ENCODE data around the gene JAKMIP2. TPM values are rescaled to one million over a fixed set of nuclear protein-coding genes. Genes with fewer than 3 reads are reported as not detected.

Gene JAKMIP2
- total and polyA plus RNA-seq, 10 of the 15 experiments (the other 5 are each of a cell fraction or from before 2014, with no cell fraction given), result 0.51 to 1.8 (median 0.89) TPM

GRCh38 chr5:147610798-147611197 is 171.7 kb downstream of the JAKMIP2 start:
- Histone ChIP-seq H3K4me2 (ENCODE audit: control insufficient read depth, insufficient read depth) (no peak overlapping the region), H2AFZ (ENCODE audit: control insufficient read depth, low read depth, low read length) (no peak overlapping the region), H4K20me1 (ENCODE audit: control insufficient read depth, insufficient read depth) (no peaks in the 10 kb centered on the region), H3K36me3 (ENCODE audit: control insufficient read depth in 2 of 2, insufficient read depth in 2 of 2, low read length in 1 of 2) (no peaks in the 10 kb centered on the region), H3K79me2 (ENCODE audit: control insufficient read depth, insufficient read depth, low read length) (no peaks in the 10 kb centered on the region), H3K27me3 (replicated peaks in 1 of 2; ENCODE audit: control insufficient read depth in 2 of 2, insufficient read depth in 2 of 2, low read length in 1 of 2) (no peaks in the 10 kb centered on the region), H3K4me3 (no peak overlapping the region), H3K9me3 (replicated peaks; ENCODE audit: control insufficient read depth, insufficient read depth, low read length) (no peaks in the 10 kb centered on the region), H3K9ac (ENCODE audit: control insufficient read depth, insufficient read depth, low read length) (no peak overlapping the region), H3K27ac (ENCODE audit: control insufficient read depth, insufficient read depth) (no peak overlapping the region), H3K4me1 (ENCODE audit: control insufficient read depth, insufficient read depth, low read length) (no peaks in the 10 kb centered on the region)
- POLR2A ChIA-PET, result no interaction called here
- CTCF ChIA-PET, result no interaction called here
- RAD21 ChIA-PET (ENCODE audit: unreplicated experiment), result no interaction called here
- no TSS peak for BruUV-seq (replicated peaks)
- DNase-seq (ENCODE audit: low read depth, low spot score) (no peak), ATAC-seq (no peak), FAIRE-seq (no peak)
- 35% methylated on average over 3 of the region's 3 CpGs for WGBS (ENCODE audit: insufficient coverage, insufficient replicate concordance, low lambda C conversion rate, missing lambda C conversion rate)
- SMC1A ChIA-PET (ENCODE audit: uncharacterized antibody, unreplicated experiment), result no interaction called here
- in situ Hi-C loops (cut with MboI) (no loop called here), intact Hi-C loops (cut with micrococcal nuclease; ENCODE audit: unreplicated experiment) (no loop called here)
- TF ChIP-seq IKZF1 (conservative IDR thresholded peaks at IDR 0.05), result no peak
- TF ChIP-seq SKIL (IDR thresholded peaks at IDR 0.05; ENCODE audit: low read depth, poor library complexity, severe bottlenecking), result no peak
- no peak for TF ChIP-seq NR2F1 (conservative IDR thresholded peaks at IDR 0.05)
- no peak for TF ChIP-seq IRF3 (IDR thresholded peaks at IDR 0.05)
- no peak for TF ChIP-seq CBFB (IDR thresholded peaks at IDR 0.05; ENCODE audit: low read depth)
- no peak for TF ChIP-seq ZNF687 (IDR thresholded peaks at IDR 0.05)
- TF ChIP-seq BCLAF1 (IDR thresholded peaks at IDR 0.05), result no peak
- no peak for TF ChIP-seq USF1 (IDR thresholded peaks at IDR 0.05; ENCODE audit: borderline replicate concordance, extremely low read length, insufficient read depth, low read depth, low read length)
- no peak for TF ChIP-seq BCL11A (IDR thresholded peaks at IDR 0.05; ENCODE audit: low read depth, low read length)
- TF ChIP-seq NFIC (IDR thresholded peaks at IDR 0.05; ENCODE audit: low read depth, low read length), result no peak
- no peak for TF ChIP-seq SMC3 (IDR thresholded peaks at IDR 0.05; ENCODE audit: borderline replicate concordance, low read length)
- TF ChIP-seq SPI1 (IDR thresholded peaks at IDR 0.05; ENCODE audit: borderline replicate concordance, insufficient read depth, low read depth, low read length), result no peak

All from GM12878 (cell line).